Upper lobe of left lung (tissue), 6 donors: ENCODE data around the gene PHYKPL. TPM values are rescaled to one million over a fixed set of nuclear protein-coding genes. Genes with fewer than 3 reads are reported as not detected.

Source experiments
- ATAC-seq, 2 donors: fragments of 200-7000 bp; cut with Tn5 transposase; one replicate each; pipeline ENCODE4 v1.9.1; 2022; ENCODE audit warnings: mild to moderate bottlenecking in 2 of 2, moderate library complexity in 2 of 2; ENCODE audit not compliant: low FRiP score in 2 of 2
- DNase-seq, 2 donors: peaks; one replicate each; pipeline ENCODE4 v3.0.0-alpha.2; 2019 to 2020
- H3K27ac ChIP-seq, 4 donors: fragments of 200-600 bp; sonication (generic); one replicate each; pipeline ENCODE4 v1.5.1; 2016 to 2019
- H3K27me3 ChIP-seq, 4 donors: fragments of 200-600 bp; sonication (generic); one replicate each; pipeline ENCODE4 v1.5.1; 2017 to 2019
- H3K36me3 ChIP-seq, 4 donors: fragments of 200-600 bp; sonication (generic); one replicate each; pipeline ENCODE4 v1.5.1; 2016 to 2019
- H3K4me1 ChIP-seq, 4 donors: fragments of 200-600 bp; sonication (generic); one replicate each; pipeline ENCODE4 v1.5.1; 2018 to 2019
- H3K4me3 ChIP-seq, 4 donors: fragments of 200-600 bp; sonication (generic); one replicate each; pipeline ENCODE4 v1.5.1; 2017 to 2019; ENCODE audit warnings: mild to moderate bottlenecking in 2 of 4, moderate library complexity in 1 of 4
- H3K9me3 ChIP-seq, 4 donors: fragments of 200-600 bp; sonication (generic); one replicate each; pipeline ENCODE4 v1.5.1; 2018 to 2019
- EP300 ChIP-seq, 4 donors: sonication (generic); formaldehyde crosslinking; IDR thresholded peaks; one replicate each; pipeline ENCODE4 v1.5.1; 2017; ENCODE audit warnings: antibody characterized with exemption in 4 of 4, control low read depth in 2 of 4
- POLR2A ChIP-seq, 4 donors: fragments of 450-650 bp; IDR thresholded peaks; one replicate each; pipeline ENCODE4 v1.5.1; 2016 to 2017; ENCODE audit warnings: antibody characterized with exemption in 4 of 4, mild to moderate bottlenecking in 2 of 4
- POLR2AphosphoS5 ChIP-seq, 2 donors: sonication (generic); formaldehyde crosslinking; IDR thresholded peaks; one replicate each; pipeline ENCODE4 v1.5.1; 2017; ENCODE audit warnings: antibody characterized with exemption in 2 of 2
- WGBS, 2 donors: methylation state at CpG; one replicate each; pipeline ENCODE4 v1.1.5; 2017 to 2018; 5-methylcytosine and 5-hydroxymethylcytosine counted together
- total RNA-seq, 6 donors: library from RNA; depleted of rRNA in 4 of 6; stranded (reverse); fragments of >200 nt in 4 of 6; gene quantifications; one replicate each; pipeline versions ENCODE4 v1.1.0 to v1.2.1, GENCODE V29; 2016 to 2021
- TF ChIP-seq, protein P1 (sequence below), 6 experiments: fragments of 450-650 bp in 4 of 6; fragments of 200-600 bp in 2 of 6; sonication (generic) in 2 of 6; IDR thresholded peaks; one replicate each; pipeline ENCODE4 v1.5.1; 2016 to 2019; ENCODE audit warnings: antibody characterized with exemption in 6 of 6
- donor health status: DM: no; HTN: no; CAD: no; lungs with moderate emphysema.
- donor health status: DM: no; HTN: yes; CAD: no; lungs with severe emphysema.

The PHYKPL gene
- total RNA-seq, 6 donors from 2014 or later, result 61.0 to 237 (median 91.9) TPM

DNA sequence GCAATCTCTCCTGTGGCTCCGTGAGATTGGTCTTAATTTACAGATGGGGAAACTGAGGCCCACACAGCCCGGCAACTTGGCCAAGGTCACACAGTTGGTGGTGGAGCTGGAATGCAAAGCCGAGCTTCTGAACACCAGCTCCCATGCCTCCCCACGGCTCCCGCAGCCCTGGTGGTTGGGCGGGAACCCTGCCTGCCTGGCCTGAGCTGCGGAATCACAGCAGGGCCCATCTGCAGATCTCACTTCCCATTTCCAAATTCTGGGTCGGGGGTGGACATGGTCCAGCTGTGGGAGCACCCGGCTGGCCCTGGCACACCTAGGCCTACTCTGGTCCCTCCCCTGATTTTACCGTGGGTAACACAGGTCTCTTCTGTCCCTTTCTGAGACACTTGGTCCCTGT, 35.3 kb upstream of the PHYKPL start:
- DNase-seq, result no peak
- Histone ChIP-seq H3K27me3 (no peaks in the 10 kb centered on the region), H3K36me3 (no peaks in the 10 kb centered on the region), H3K27ac (no peak overlapping the region), H3K4me3 (no peak overlapping the region), H3K9me3 (no peaks in the 10 kb centered on the region), H3K4me1 (no peaks in the 10 kb centered on the region)
- ATAC-seq, result no peak
- TF ChIP-seq, protein P1, sequence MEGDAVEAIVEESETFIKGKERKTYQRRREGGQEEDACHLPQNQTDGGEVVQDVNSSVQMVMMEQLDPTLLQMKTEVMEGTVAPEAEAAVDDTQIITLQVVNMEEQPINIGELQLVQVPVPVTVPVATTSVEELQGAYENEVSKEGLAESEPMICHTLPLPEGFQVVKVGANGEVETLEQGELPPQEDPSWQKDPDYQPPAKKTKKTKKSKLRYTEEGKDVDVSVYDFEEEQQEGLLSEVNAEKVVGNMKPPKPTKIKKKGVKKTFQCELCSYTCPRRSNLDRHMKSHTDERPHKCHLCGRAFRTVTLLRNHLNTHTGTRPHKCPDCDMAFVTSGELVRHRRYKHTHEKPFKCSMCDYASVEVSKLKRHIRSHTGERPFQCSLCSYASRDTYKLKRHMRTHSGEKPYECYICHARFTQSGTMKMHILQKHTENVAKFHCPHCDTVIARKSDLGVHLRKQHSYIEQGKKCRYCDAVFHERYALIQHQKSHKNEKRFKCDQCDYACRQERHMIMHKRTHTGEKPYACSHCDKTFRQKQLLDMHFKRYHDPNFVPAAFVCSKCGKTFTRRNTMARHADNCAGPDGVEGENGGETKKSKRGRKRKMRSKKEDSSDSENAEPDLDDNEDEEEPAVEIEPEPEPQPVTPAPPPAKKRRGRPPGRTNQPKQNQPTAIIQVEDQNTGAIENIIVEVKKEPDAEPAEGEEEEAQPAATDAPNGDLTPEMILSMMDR (IDR thresholded peaks at IDR 0.05), result no peak
- TF ChIP-seq EP300 (IDR thresholded peaks at IDR 0.05), result no peak
- TF ChIP-seq POLR2A (IDR thresholded peaks at IDR 0.05), result no peak
- 77 to 88% methylated on average over 7 to 10 of the region's 10 CpGs for WGBS, 2 donors

- 73% methylated on average over 4 to 6 of the region's 6 CpGs for WGBS, 2 donors
- ATAC-seq, result no peak
- no peaks in the 10 kb centered on the region for H3K4me1 ChIP-seq
These were observed 34.6 kb upstream of the PHYKPL start for GRCh38 chr5:178267245-178267644.

GRCh38 chr5:178266581-178266980, 34.0 kb upstream of the PHYKPL start:
- H3K36me3 ChIP-seq, result no peaks in the 10 kb centered on the region
- no peak overlapping the region for H3K27ac ChIP-seq
- TF ChIP-seq POLR2A (IDR thresholded peaks at IDR 0.05), result no peak
- 89 to 91% methylated on average over 9 to 10 of the region's 10 CpGs for WGBS, 2 donors
- H3K4me1 ChIP-seq, result no peaks in the 10 kb centered on the region
- no peak overlapping the region for H3K4me3 ChIP-seq
- no peak for DNase-seq
- no peaks in the 10 kb centered on the region for H3K27me3 ChIP-seq
- no peak for ATAC-seq
- no peaks in the 10 kb centered on the region for H3K9me3 ChIP-seq

More at GRCh38 chr5:178267245-178267644, 34.6 kb upstream of the PHYKPL start:
- no peak overlapping the region for H3K4me3 ChIP-seq
- no peak for DNase-seq
- no peak for TF ChIP-seq POLR2A (IDR thresholded peaks at IDR 0.05)
- no peak for TF ChIP-seq POLR2AphosphoS5 (IDR thresholded peaks at IDR 0.05)
- TF ChIP-seq EP300 (IDR thresholded peaks at IDR 0.05), result no peak
- TF ChIP-seq, protein P1 (IDR thresholded peaks at IDR 0.05), result no peak
- H3K27me3 ChIP-seq, result no peaks in the 10 kb centered on the region
- H3K9me3 ChIP-seq, result no peaks in the 10 kb centered on the region
- no peak overlapping the region for H3K27ac ChIP-seq
- no peaks in the 10 kb centered on the region for H3K36me3 ChIP-seq

GRCh38 chr5:178265746-178266145, 33.1 kb upstream of the PHYKPL start:
- no peaks in the 10 kb centered on the region for H3K4me1 ChIP-seq
- H3K4me3 ChIP-seq, result no peak overlapping the region
- no peak overlapping the region for H3K27ac ChIP-seq
- DNase-seq (no peak), ATAC-seq (no peak)
- 96 to 98% methylated on average over 6 to 7 of the region's 7 CpGs for WGBS, 2 donors
- no peaks in the 10 kb centered on the region for H3K9me3 ChIP-seq
- no peaks in the 10 kb centered on the region for H3K36me3 ChIP-seq
- no peaks in the 10 kb centered on the region for H3K27me3 ChIP-seq
- no peak for TF ChIP-seq POLR2A (IDR thresholded peaks at IDR 0.05)
- TF ChIP-seq, protein P1 (IDR thresholded peaks at IDR 0.05), result no peak
- TF ChIP-seq POLR2AphosphoS5 (IDR thresholded peaks at IDR 0.05), result no peak
- TF ChIP-seq EP300 (IDR thresholded peaks at IDR 0.05), result no peak

GRCh38 chr5:178264044-178264443, 31.4 kb upstream of the PHYKPL start:
- TF ChIP-seq EP300 (IDR thresholded peaks at IDR 0.05), result no peak
- TF ChIP-seq POLR2A (IDR thresholded peaks at IDR 0.05), result no peak
- H3K9me3 ChIP-seq, result no peaks in the 10 kb centered on the region
- H3K4me1 ChIP-seq, result no peaks in the 10 kb centered on the region
- no peak for DNase-seq
- H3K27ac ChIP-seq, result no peak overlapping the region
- no peak overlapping the region for H3K4me3 ChIP-seq
- H3K27me3 ChIP-seq, result no peaks in the 10 kb centered on the region
- no peaks in the 10 kb centered on the region for H3K36me3 ChIP-seq
- 87 to 92% methylated on average over 4 of the region's 4 CpGs for WGBS, 2 donors
- ATAC-seq, result no peak
